ENCODE results near the gene DNPH1. TPM values are rescaled to one million over a fixed set of nuclear protein-coding genes. Genes with fewer than 3 reads are reported as not detected.

DNPH1 gene
- total RNA-seq, 1 experiment from 2014 or later = 82.6 TPM

DNA sequence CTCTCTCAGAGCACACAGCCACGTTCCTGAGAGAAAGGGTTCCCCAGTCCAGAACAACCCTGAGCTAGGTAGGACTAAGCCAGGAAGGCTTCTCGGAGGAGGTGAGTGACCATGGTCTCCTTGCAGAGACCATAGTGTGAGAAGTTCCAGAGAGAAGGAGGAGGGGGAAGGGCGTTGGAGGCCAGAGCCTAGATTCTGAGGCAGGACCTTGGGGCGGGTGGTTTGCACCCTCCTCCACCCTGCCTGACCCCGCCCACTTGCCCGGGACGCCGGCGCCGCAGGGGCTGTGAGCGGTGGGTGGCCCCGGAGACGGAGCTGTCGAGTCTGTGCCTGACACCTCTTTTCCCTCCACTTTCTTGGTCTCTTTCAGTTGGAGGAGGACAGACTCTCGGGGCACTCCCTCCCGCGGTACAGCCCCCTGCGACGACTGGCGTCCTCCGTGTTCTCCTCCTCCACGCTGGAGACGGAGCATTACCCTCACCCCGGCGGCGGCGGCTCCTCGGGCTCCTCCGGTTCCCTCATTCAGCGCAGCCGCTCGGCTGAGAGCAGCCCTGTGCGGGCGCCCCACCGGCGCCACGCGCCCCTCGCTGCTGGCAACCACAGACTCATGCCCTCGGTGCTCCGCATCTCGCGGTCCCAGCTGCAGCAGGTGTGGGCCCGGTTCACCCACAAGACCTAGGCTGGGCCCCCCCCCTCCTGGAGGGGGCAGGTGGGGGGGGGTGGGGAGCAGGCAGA, 40.2 kb upstream of the DNPH1 start:
- peak; percentile 60 for DNase-seq
- Mint-ChIP-seq H3K27me3 (ENCODE audit: unreplicated experiment) (peaks cover 68% of the 10 kb centered on the region), H3K9me3 (ENCODE audit: low read depth, unreplicated experiment) (no peaks in the 10 kb centered on the region), H3K36me3 (ENCODE audit: insufficient read depth, unreplicated experiment) (no peaks in the 10 kb centered on the region), H3K27ac (ENCODE audit: unreplicated experiment) (no peak overlapping the region), H3K4me1 (ENCODE audit: low read depth, unreplicated experiment) (peaks cover 20% of the 10 kb centered on the region), H3K4me3 (ENCODE audit: low read depth, unreplicated experiment) (peak overlapping the region; percentile 65)
- BruUV-seq (replicated peaks) = no TSS peak
- intact Hi-C loops (cut with micrococcal nuclease; ENCODE audit: unreplicated experiment) = no loop called here
- no peak for TF ChIP-seq CTCF (IDR thresholded peaks at IDR 0.05; ENCODE audit: unreplicated experiment)
- CTCF ChIA-PET = interaction anchor here (0.7 to 1.5 kb wide), 3 partner anchors 7 to 86 kb away, joined by 3 to 6 read pairs (median 4); no protein-coding TSS in a partner anchor

- no peak for DNase-seq
- H3K9me3 Mint-ChIP-seq (ENCODE audit: low read depth, unreplicated experiment) = no peaks in the 10 kb centered on the region
- H3K27me3 Mint-ChIP-seq (ENCODE audit: unreplicated experiment) = peaks cover 62% of the 10 kb centered on the region
- CTCF ChIA-PET = interaction anchor here (1.2 to 1.6 kb wide), 6 partner anchors 8 to 129 kb away, joined by 3 to 6 read pairs (median 4); no protein-coding TSS in a partner anchor
- no peak for TF ChIP-seq CTCF (IDR thresholded peaks at IDR 0.05; ENCODE audit: unreplicated experiment)
- H3K4me3 Mint-ChIP-seq (ENCODE audit: low read depth, unreplicated experiment) = peak overlapping the region; percentile 65
- no TSS peak for BruUV-seq (replicated peaks)
- no peaks in the 10 kb centered on the region for H3K36me3 Mint-ChIP-seq (ENCODE audit: insufficient read depth, unreplicated experiment)
- peaks cover 20% of the 10 kb centered on the region for H3K4me1 Mint-ChIP-seq (ENCODE audit: low read depth, unreplicated experiment)
- intact Hi-C loops (cut with micrococcal nuclease; ENCODE audit: unreplicated experiment) = no loop called here
- H3K27ac Mint-ChIP-seq (ENCODE audit: unreplicated experiment) = no peak overlapping the region
Observed at GRCh38 chr6:43268782-43269272, 39.5 kb upstream of the DNPH1 start.

- intact Hi-C loops (cut with micrococcal nuclease; ENCODE audit: unreplicated experiment) = no loop called here
- no peak for DNase-seq
- Mint-ChIP-seq H3K4me1 (ENCODE audit: low read depth, unreplicated experiment) (peaks cover 20% of the 10 kb centered on the region), H3K27me3 (ENCODE audit: unreplicated experiment) (peaks cover 57% of the 10 kb centered on the region), H3K27ac (ENCODE audit: unreplicated experiment) (no peak overlapping the region), H3K9me3 (ENCODE audit: low read depth, unreplicated experiment) (no peaks in the 10 kb centered on the region), H3K36me3 (ENCODE audit: insufficient read depth, unreplicated experiment) (peaks cover 5% of the 10 kb centered on the region), H3K4me3 (ENCODE audit: low read depth, unreplicated experiment) (no peak overlapping the region)
- CTCF ChIA-PET = interaction anchor here (0.9 to 1.6 kb wide), 6 partner anchors 9 to 129 kb away, joined by 3 to 6 read pairs (median 4); no protein-coding TSS in a partner anchor
- TF ChIP-seq CTCF (IDR thresholded peaks at IDR 0.05; ENCODE audit: unreplicated experiment) = no peak
- BruUV-seq (replicated peaks) = no TSS peak
Observed at GRCh38 chr6:43268355-43268700, 39.0 kb upstream of the DNPH1 start.

GRCh38 chr6:43267619-43268354, 38.5 kb upstream of the DNPH1 start:
- H3K36me3 Mint-ChIP-seq (ENCODE audit: insufficient read depth, unreplicated experiment) = peaks cover 6% of the 10 kb centered on the region
- intact Hi-C loops (cut with micrococcal nuclease; ENCODE audit: unreplicated experiment) = no loop called here
- no TSS peak for BruUV-seq (replicated peaks)
- H3K27ac Mint-ChIP-seq (ENCODE audit: unreplicated experiment) = no peak overlapping the region
- no peak for DNase-seq
- H3K9me3 Mint-ChIP-seq (ENCODE audit: low read depth, unreplicated experiment) = no peaks in the 10 kb centered on the region
- H3K27me3 Mint-ChIP-seq (ENCODE audit: unreplicated experiment) = peaks cover 56% of the 10 kb centered on the region
- no peak overlapping the region for H3K4me3 Mint-ChIP-seq (ENCODE audit: low read depth, unreplicated experiment)
- CTCF ChIA-PET = interaction anchor here (0.9 to 1.6 kb wide), 6 partner anchors 9 to 130 kb away, joined by 3 to 6 read pairs (median 4); no protein-coding TSS in a partner anchor
- TF ChIP-seq CTCF (IDR thresholded peaks at IDR 0.05; ENCODE audit: unreplicated experiment) = no peak
- H3K4me1 Mint-ChIP-seq (ENCODE audit: low read depth, unreplicated experiment) = peaks cover 20% of the 10 kb centered on the region
